ENCODE measurements around the gene CTNND2.
"Not testable (repeated sequence)": the region's sequence is repeated elsewhere in the genome, so short reads cannot be mapped to it uniquely, and the experiment has no call there.

The CTNND2 gene

GRCh38 chr5:11329679-11330078, 574.6 kb downstream of the CTNND2 start:
- no peak for TF ChIP-seq CTCF (IDR thresholded peaks at IDR 0.05; ENCODE audit: low read depth, low read length)
- DNase-seq: no peak
- no peaks in the 10 kb centered on the region for H3K27me3 ChIP-seq
- no peak overlapping the region for H3K4me3 ChIP-seq (ENCODE audit: low read depth, low read length)
- no peaks in the 10 kb centered on the region for H3K9me3 ChIP-seq
- no peaks in the 10 kb centered on the region for H3K36me3 ChIP-seq
- no peaks in the 10 kb centered on the region for H3K4me1 ChIP-seq

GRCh38 chr5:11324521-11325289, 579.5 kb downstream of the CTNND2 start:
- no peak overlapping the region for H3K4me3 ChIP-seq (ENCODE audit: low read depth, low read length)
- no peak for TF ChIP-seq CTCF (IDR thresholded peaks at IDR 0.05; ENCODE audit: low read depth, low read length)
- H3K9me3 ChIP-seq: no peaks in the 10 kb centered on the region
- H3K36me3 ChIP-seq: no peaks in the 10 kb centered on the region
- no peak for DNase-seq
- H3K27me3 ChIP-seq: no peaks in the 10 kb centered on the region
- H3K4me1 ChIP-seq: no peaks in the 10 kb centered on the region

- no peak overlapping the region for H3K4me3 ChIP-seq (ENCODE audit: low read depth, low read length)
- no peak for DNase-seq
- H3K36me3 ChIP-seq: no peaks in the 10 kb centered on the region
- H3K4me1 ChIP-seq: no peaks in the 10 kb centered on the region
- H3K9me3 ChIP-seq: no peaks in the 10 kb centered on the region
- no peak for TF ChIP-seq CTCF (IDR thresholded peaks at IDR 0.05; ENCODE audit: low read depth, low read length)
- H3K27me3 ChIP-seq: no peaks in the 10 kb centered on the region
Observed at GRCh38 chr5:11323761-11324160, 580.5 kb downstream of the CTNND2 start.

- TF ChIP-seq CTCF (IDR thresholded peaks at IDR 0.05; ENCODE audit: low read depth, low read length): no peak
- no peak overlapping the region for H3K4me3 ChIP-seq (ENCODE audit: low read depth, low read length)
- no peaks in the 10 kb centered on the region for H3K27me3 ChIP-seq
- no peaks in the 10 kb centered on the region for H3K36me3 ChIP-seq
- no peaks in the 10 kb centered on the region for H3K4me1 ChIP-seq
- no peak for DNase-seq
- H3K9me3 ChIP-seq: no peaks in the 10 kb centered on the region; the same call in 1 of the 2 replicates
Observed at GRCh38 chr5:11322133-11322532, 582.1 kb downstream of the CTNND2 start.

GRCh38 chr5:11319836-11320580, 584.2 kb downstream of the CTNND2 start:
- Histone ChIP-seq H3K9me3 (no peaks in the 10 kb centered on the region; the same call in 1 of the 2 replicates), H3K4me3 (ENCODE audit: low read depth, low read length) (no peak overlapping the region), H3K27me3 (no peaks in the 10 kb centered on the region), H3K4me1 (no peaks in the 10 kb centered on the region), H3K36me3 (no peaks in the 10 kb centered on the region)
- DNase-seq: no peak
- TF ChIP-seq CTCF (IDR thresholded peaks at IDR 0.05; ENCODE audit: low read depth, low read length): no peak

- H3K4me1 ChIP-seq; H3K9me3 ChIP-seq; H3K27me3 ChIP-seq; DNase-seq; H3K4me3 ChIP-seq (ENCODE audit: low read depth, low read length); H3K36me3 ChIP-seq: not testable (repeated sequence)
Observed at GRCh38 chr5:11313694-11314093, 590.6 kb downstream of the CTNND2 start.
